Glomerular visceral epithelial cell (primary cell): ENCODE measurements around the gene MZT2B.
"Not testable (repeated sequence)": the region's sequence is repeated elsewhere in the genome, so short reads cannot be mapped to it uniquely, and the experiment has no call there.

Source experiments
- DNase-seq: peaks from one replicate; pipeline ENCODE4 v3.0.0-alpha.2; 2016; ENCODE audit errors: extremely low spot score

MZT2B gene

GRCh38 chr2:130181880-130182682 is at the start of gene MZT2B:
Gene MZT2B, plus strand, starts transcription at chr2:130182262. Its CDS starts 21 bp downstream, at chr2:130182283.
- peak; percentile 91 for DNase-seq

GRCh38 chr2:130135692-130136541 is 46.1 kb upstream of the MZT2B start:
- no peak for DNase-seq

- not testable (repeated sequence) for DNase-seq
Observed at GRCh38 chr2:130136546-130136945, 45.5 kb upstream of the MZT2B start.

- DNase-seq = not testable (repeated sequence)
Observed at GRCh38 chr2:130137118-130137517, 44.9 kb upstream of the MZT2B start.

GRCh38 chr2:130138326-130138725 is 43.7 kb upstream of the MZT2B start:
- DNase-seq = not testable (repeated sequence)

GRCh38 chr2:130138841-130139251 is 43.2 kb upstream of the MZT2B start:
- not testable (repeated sequence) for DNase-seq

- not testable (repeated sequence) for DNase-seq
Observed at GRCh38 chr2:130139331-130140280, 42.5 kb upstream of the MZT2B start.

GRCh38 chr2:130140516-130140915 is 41.5 kb upstream of the MZT2B start:
- DNase-seq = not testable (repeated sequence)

GRCh38 chr2:130141002-130141401 is 41.1 kb upstream of the MZT2B start:
- DNase-seq = not testable (repeated sequence)

- DNase-seq = not testable (repeated sequence)
Observed at GRCh38 chr2:130141645-130142370, 40.3 kb upstream of the MZT2B start.

- DNase-seq = not testable (repeated sequence)
Observed at GRCh38 chr2:130142396-130143265, 39.4 kb upstream of the MZT2B start.

GRCh38 chr2:130143266-130144039 is 38.6 kb upstream of the MZT2B start:
- not testable (repeated sequence) for DNase-seq

GRCh38 chr2:130145006-130145414 is 37.1 kb upstream of the MZT2B start, which contains the start of gene CCDC74B:
Gene CCDC74B, minus strand, starts transcription at chr2:130145112. Its CDS starts 116 bp downstream, at chr2:130144996.
- DNase-seq = peak; percentile 70

GRCh38 chr2:130148515-130148914 is 33.5 kb upstream of the MZT2B start:
- not testable (repeated sequence) for DNase-seq

GRCh38 chr2:130150181-130151144 is 31.6 kb upstream of the MZT2B start:
- no peak for DNase-seq

- DNase-seq = not testable (repeated sequence)
Observed at GRCh38 chr2:130151145-130151512, 30.9 kb upstream of the MZT2B start.

- not testable (repeated sequence) for DNase-seq
Observed at GRCh38 chr2:130152136-130152815, 29.8 kb upstream of the MZT2B start.
